K562 (cell line): ENCODE measurements around the gene RACGAP1. TPM values are rescaled to one million over a fixed set of nuclear protein-coding genes. Genes with fewer than 3 reads are reported as not detected.

Experiments
- BCL6 ChIP-seq: fragments of 250-450 bp; sonication (Bioruptor Pico); IDR thresholded peaks from 2 replicates; pipeline ENCODE4 v1.4.0; 2020
- CEBPB ChIP-seq: fragments of 450-650 bp; IDR thresholded peaks from 2 replicates; pipeline ENCODE4 v1.6.1; 2016; ENCODE audit warnings: missing genetic modification characterization, missing compliant biosample characterization
- ERF ChIP-seq: fragments of 450-650 bp; formaldehyde crosslinking; IDR thresholded peaks from 2 replicates; pipeline ENCODE4 v1.4.0; 2020; ENCODE audit warnings: mild to moderate bottlenecking, mixed read lengths
- GMEB1 ChIP-seq: fragments of 250-450 bp; sonication (Bioruptor Pico); IDR thresholded peaks from 2 replicates; pipeline ENCODE4 v1.4.0; 2020; ENCODE audit warnings: mild to moderate bottlenecking
- HDAC8 ChIP-seq: fragments of 450-650 bp; IDR thresholded peaks from 2 replicates; pipeline ENCODE4 v1.6.1; 2016; ENCODE audit warnings: mild to moderate bottlenecking, missing genetic modification characterization, moderate library complexity, missing compliant biosample characterization
- HMG20A ChIP-seq: fragments of 450-650 bp; formaldehyde crosslinking; conservative IDR thresholded peaks from 2 replicates; pipeline ENCODE4 v1.4.0; 2020; ENCODE audit warnings: mild to moderate bottlenecking, mixed read lengths
- ID3 ChIP-seq, 2 experiments: fragments of 250-450 bp in 1 of 2; fragments of 450-650 bp in 1 of 2; sonication (Bioruptor Pico) in 1 of 2; IDR thresholded peaks; 2 replicates each; pipeline versions ENCODE4 v1.6.1 to v1.8.0; 2016 to 2021; ENCODE audit warnings: mild to moderate bottlenecking in 2 of 2, moderate library complexity in 2 of 2, missing compliant biosample characterization in 1 of 2, missing genetic modification characterization in 1 of 2
- MCM2 ChIP-seq: fragments of 450-650 bp; IDR thresholded peaks from 2 replicates; pipeline ENCODE4 v1.6.1; 2017; ENCODE audit warnings: low read depth, mild to moderate bottlenecking
- MEIS2 ChIP-seq: fragments of 450-650 bp; IDR thresholded peaks from 2 replicates; pipeline ENCODE4 v1.6.1; 2014; ENCODE audit warnings: mild to moderate bottlenecking; ENCODE audit not compliant: partially characterized antibody
- MYNN ChIP-seq, 2 experiments: sonication (generic); formaldehyde crosslinking in 1 of 2; IDR thresholded peaks; 2 replicates each; pipeline versions ENCODE4 v1.5.0 to v1.6.1; 2016 to 2020; ENCODE audit warnings: antibody characterized with exemption in 1 of 2, missing genetic modification reagents in 1 of 2
- PCBP1 ChIP-seq: fragments of 200-400 bp; formaldehyde crosslinking; IDR thresholded peaks from 2 replicates; pipeline ENCODE4 v1.6.1; 2018; ENCODE audit warnings: mild to moderate bottlenecking, low read depth, low read length; ENCODE audit not compliant: poor library complexity, severe bottlenecking
- RAD21 ChIP-seq, 2 experiments: fragments of 250-450 bp in 1 of 2; fragments of 450-650 bp in 1 of 2; sonication (Bioruptor Pico) in 1 of 2; formaldehyde crosslinking in 1 of 2; IDR thresholded peaks in 1 of 2; conservative IDR thresholded peaks in 1 of 2; 2 replicates each; pipeline versions ENCODE4 v1.4.0 to v1.8.0; 2020 to 2022; ENCODE audit warnings: mild to moderate bottlenecking in 2 of 2, moderate library complexity in 1 of 2
- RB1 ChIP-seq: fragments of 450-650 bp; IDR thresholded peaks from 2 replicates; pipeline ENCODE4 v1.6.1; 2017; ENCODE audit warnings: low read depth, mild to moderate bottlenecking
- SIX5 ChIP-seq, 2 experiments: IDR thresholded peaks; 2 replicates each; pipeline ENCODE4 v1.6.1; 2011; ENCODE audit warnings: low read length in 2 of 2, borderline replicate concordance in 1 of 2, low read depth in 1 of 2, mild to moderate bottlenecking in 1 of 2, moderate library complexity in 1 of 2; ENCODE audit not compliant: insufficient read depth in 1 of 2
- TAF1 ChIP-seq: IDR thresholded peaks from 2 replicates; pipeline ENCODE4 v1.6.1; 2011; ENCODE audit warnings: mild to moderate bottlenecking, low read length, moderate library complexity; ENCODE audit not compliant: insufficient read depth, control insufficient read depth, severe bottlenecking; ENCODE audit errors: extremely low read depth
- TFAM ChIP-seq: fragments of 250-450 bp; sonication (Bioruptor Pico); conservative IDR thresholded peaks from 2 replicates; pipeline ENCODE4 v1.5.0; 2021; ENCODE audit warnings: mild to moderate bottlenecking, moderate library complexity
- TFE3 ChIP-seq: fragments of 450-650 bp; formaldehyde crosslinking; IDR thresholded peaks from 2 replicates; pipeline ENCODE4 v1.4.0; 2020; ENCODE audit warnings: mild to moderate bottlenecking, mixed read lengths
- ZBED1 ChIP-seq: IDR thresholded peaks from 2 replicates; pipeline ENCODE4 v1.6.1; 2014
- ZBTB17 ChIP-seq: fragments of 450-650 bp; formaldehyde crosslinking; IDR thresholded peaks from 2 replicates; pipeline ENCODE4 v1.4.0; 2020; ENCODE audit warnings: mild to moderate bottlenecking
- ZFP91 ChIP-seq: sonication (generic); formaldehyde crosslinking; IDR thresholded peaks from 2 replicates; pipeline ENCODE4 v1.8.0; 2022; ENCODE audit warnings: mild to moderate bottlenecking, missing genetic modification reagents
- ZNF175 ChIP-seq: fragments of 200-800 bp; sonication (Bioruptor generic); IDR thresholded peaks from 2 replicates; pipeline ENCODE4 v1.6.1; 2016; ENCODE audit warnings: low read depth, mild to moderate bottlenecking, missing genetic modification characterization, missing compliant biosample characterization
- ZNF561 ChIP-seq: fragments of 450-650 bp; formaldehyde crosslinking; conservative IDR thresholded peaks from 2 replicates; pipeline ENCODE4 v1.4.0; 2020; ENCODE audit warnings: mild to moderate bottlenecking, moderate library complexity
- polyA plus RNA-seq, 8 experiments: library from polyadenylated mRNA; depleted of rRNA in 4 of 8; stranded (reverse) in 5 of 8; unstranded in 3 of 8; fragments of >200 nt; fragmentation: Nextera tagmentation in 2 of 8; fragmentation: Illumina TruSeq in 1 of 8; extraction: Ambion mirVana in 2 of 8; extraction: Trizol in 1 of 8; gene quantifications; 2 replicates each; pipeline versions ENCODE4 v1.2.1 to v1.2.3, GENCODE V29; 2011 to 2014; ENCODE audit warnings: inconsistent platforms in 1 of 8, missing spikeins in 1 of 8
- total RNA-seq, 7 experiments: library from RNA; depleted of rRNA in 6 of 7; stranded (reverse); fragments of >200 nt in 6 of 7; fragmentation: Illumina TruSeq in 2 of 7; extraction: Trizol in 2 of 7; gene quantifications; 2 replicates each; pipeline versions ENCODE4 v1.2.1 to v1.2.3, GENCODE V29; 2011 to 2021; ENCODE audit warnings: low replicate concordance in 1 of 7

The RACGAP1 gene
- total and polyA plus RNA-seq, 9 of the 15 experiments (the other 6 are each of a cell fraction or from before 2014, with no cell fraction given): 56.4 to 92.9 (median 71.8) TPM

- TF ChIP-seq PCBP1 (no peak), HMG20A (CRISPR knock-in tag) (no peak), GMEB1 (CRISPR knock-in tag) (no peak), ID3 (CRISPR knock-in tag; IDR thresholded peaks at IDR 0.05) (no peak), ID3 (tag; IDR thresholded peaks at IDR 0.05) (no peak), ZBTB17 (CRISPR knock-in tag) (no peak), RAD21 (CRISPR knock-in tag; conservative IDR thresholded peaks at IDR 0.05 in 1 of 2, IDR thresholded peaks at IDR 0.05 in 1 of 2) (0 out of 4 replicates have a peak, but pooled peaks of 1 of the 2 experiments have one; percentile 20), TFAM (CRISPR knock-in tag) (no peak), ZNF175 (CRISPR knock-in tag) (no peak), ZNF561 (no peak), RB1 (0 out of 2 replicates have a peak, but pooled peaks have one; percentile 16), SIX5 (IDR thresholded peaks at IDR 0.05; ENCODE audit: borderline replicate concordance in 1 of 2, insufficient read depth in 1 of 2, low read depth in 1 of 2, low read length in 2 of 2) (no peak), HDAC8 (tag) (no peak), MYNN (IDR thresholded peaks at IDR 0.05) (0 out of 2 replicates have a peak, but pooled peaks have one; percentile 47), MYNN (CRISPR knock-in tag; IDR thresholded peaks at IDR 0.05) (no peak), CEBPB (no peak), BCL6 (CRISPR knock-in tag) (no peak), TAF1 (no peak), MEIS2 (no peak), TFE3 (CRISPR knock-in tag) (no peak), ZFP91 (no peak), ZBED1 (no peak), MCM2 (no peak), ERF (CRISPR knock-in tag) (no peak)
Measured at GRCh38 chr12:49983892-49984291, 41.4 kb downstream of the RACGAP1 start (continued).
